Lower leg skin (tissue), 4 donors: ENCODE data around the gene SCAPER. TPM values are rescaled to one million over a fixed set of nuclear protein-coding genes. Genes with fewer than 3 reads are reported as not detected.
"Not testable (repeated sequence)": the region's sequence is repeated elsewhere in the genome, so short reads cannot be mapped to it uniquely, and the experiment has no call there.

Source experiments
- DNase-seq, 2 donors: peaks; one replicate each; pipeline ENCODE4 v3.0.0-alpha.2; 2019; ENCODE audit warnings: low spot score in 2 of 2
- H3K4me3 ChIP-seq: fragments of 200-600 bp; sonication (generic); 2 replicates; pipeline ENCODE4 v1.5.1; 2017; ENCODE audit warnings: mild to moderate bottlenecking, low read depth; ENCODE audit not compliant: poor library complexity, severe bottlenecking
- CTCF ChIP-seq, 3 donors: fragments of 450-650 bp; IDR thresholded peaks; one replicate each; pipeline ENCODE4 v1.5.1; 2016; ENCODE audit warnings: antibody characterized with exemption in 3 of 3, mild to moderate bottlenecking in 3 of 3, moderate library complexity in 2 of 3
- POLR2A ChIP-seq, 2 donors: fragments of 450-650 bp; IDR thresholded peaks; one replicate each; pipeline ENCODE4 v1.6.1; 2016 to 2017; ENCODE audit warnings: antibody characterized with exemption in 2 of 2, mild to moderate bottlenecking in 1 of 2, moderate library complexity in 1 of 2
- WGBS, 2 donors: methylation state at CpG; one replicate each; pipeline ENCODE4 v1.1.5; 2018; 5-methylcytosine and 5-hydroxymethylcytosine counted together
- intact Hi-C: fragments of 100-400 bp; cut with DNase I; formaldehyde crosslinking; loops from one replicate; pipeline ENCODE4 v1.15.0; 2023; ENCODE audit warnings: low total_unique reads
- total RNA-seq, 4 donors: library from RNA; depleted of rRNA; stranded (reverse); fragments of >200 nt; gene quantifications; one replicate each; pipeline ENCODE4 v1.1.0, GENCODE V29; 2016

Gene SCAPER
- total RNA-seq, 4 donors from 2014 or later, result 23.8 to 63.2 (median 32.9) TPM

DNA sequence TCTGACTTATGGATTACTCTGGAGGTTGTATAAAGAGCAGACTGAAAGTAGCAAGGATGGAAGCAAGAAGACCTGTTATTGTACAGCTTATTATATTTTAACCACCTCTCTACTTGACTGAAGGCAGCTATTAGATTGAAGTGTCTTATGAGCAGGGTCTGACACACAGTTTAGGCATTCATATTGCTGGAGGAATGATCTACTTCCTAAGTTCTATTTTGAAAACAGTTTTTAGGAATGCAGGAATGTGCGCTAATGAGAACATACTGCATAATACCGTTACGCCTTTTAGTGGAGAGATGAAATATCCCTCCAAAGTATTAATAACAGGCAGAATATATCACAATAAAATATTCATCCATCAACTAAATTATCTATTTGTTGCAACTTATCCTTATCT lies 375.2 kb downstream of the SCAPER start:
- WGBS, 2 donors, result 89 to 91% methylated on average over 3 of the region's 3 CpGs
- intact Hi-C loops, result no loop called here
- no peak for DNase-seq
- H3K4me3 ChIP-seq, result no peak overlapping the region
- no peak for TF ChIP-seq CTCF (IDR thresholded peaks at IDR 0.05)
- no peak for TF ChIP-seq POLR2A (IDR thresholded peaks at IDR 0.05)

GRCh38 chr15:76526111-76526510 lies 379.0 kb downstream of the SCAPER start:
- intact Hi-C loops, result no loop called here
- TF ChIP-seq POLR2A (IDR thresholded peaks at IDR 0.05) (no peak), CTCF (IDR thresholded peaks at IDR 0.05) (no peak)
- 96 to 100% methylated on average over 1 of the region's 1 CpG for WGBS, 2 donors
- no peak for DNase-seq
- H3K4me3 ChIP-seq, result no peak overlapping the region

- no peak for DNase-seq
- no peak overlapping the region for H3K4me3 ChIP-seq
- intact Hi-C loops, result no loop called here
- no peak for TF ChIP-seq POLR2A (IDR thresholded peaks at IDR 0.05)
- TF ChIP-seq CTCF (IDR thresholded peaks at IDR 0.05), result no peak
These were observed 387.2 kb downstream of the SCAPER start for GRCh38 chr15:76517910-76518309.

GRCh38 chr15:76514282-76514681 lies 390.9 kb downstream of the SCAPER start:
- intact Hi-C loops, result no loop called here
- no peak overlapping the region for H3K4me3 ChIP-seq
- no peak for DNase-seq
- no peak for TF ChIP-seq CTCF (IDR thresholded peaks at IDR 0.05)
- no peak for TF ChIP-seq POLR2A (IDR thresholded peaks at IDR 0.05)
- 96 to 97% methylated on average over 1 of the region's 1 CpG for WGBS, 2 donors

GRCh38 chr15:76512971-76513370 lies 392.2 kb downstream of the SCAPER start:
- no peak for DNase-seq
- intact Hi-C loops, result no loop called here
- no peak overlapping the region for H3K4me3 ChIP-seq
- WGBS, 2 donors, result 58 to 72% methylated on average over 2 of the region's 2 CpGs
- TF ChIP-seq POLR2A (IDR thresholded peaks at IDR 0.05) (no peak), CTCF (IDR thresholded peaks at IDR 0.05) (no peak)

- DNase-seq, intact Hi-C loops, H3K4me3 ChIP-seq: not testable (repeated sequence)
- 67 to 75% methylated on average over 10 of the region's 10 CpGs for WGBS, 2 donors
These were observed 394.5 kb downstream of the SCAPER start for GRCh38 chr15:76510663-76511062.
